Measurements from ENCODE around the gene LMAN1.

The LMAN1 gene

GRCh38 chr18:59359576-59359952 lies 499 bp upstream of the LMAN1 start:
- no peak for DNase-seq (ENCODE audit: low spot score)

- DNase-seq (ENCODE audit: low spot score): peak; percentile 21
Measured at GRCh38 chr18:59358414-59358711, 702 bp downstream of the LMAN1 start.

DNA sequence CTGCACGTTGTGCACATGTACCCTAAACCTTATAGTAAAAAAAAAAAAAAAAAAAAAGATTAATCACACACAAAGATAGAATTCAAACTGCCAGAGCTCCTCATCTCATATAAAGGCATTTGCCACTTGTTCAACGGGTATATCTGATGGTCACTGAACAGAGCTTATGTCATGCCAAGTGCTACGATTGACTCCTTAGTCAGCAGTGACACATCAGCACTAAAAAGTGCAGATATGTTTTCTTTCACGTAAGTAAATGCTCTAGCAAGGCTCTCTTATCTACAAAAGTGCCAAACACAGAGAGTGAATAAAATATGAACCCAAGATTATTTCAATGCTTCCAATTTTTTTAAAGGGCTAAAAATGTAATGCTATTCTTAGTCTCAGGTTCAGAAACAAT lies 1.1 kb downstream of the LMAN1 start:
- DNase-seq (ENCODE audit: low spot score): peak; percentile 54

DNA sequence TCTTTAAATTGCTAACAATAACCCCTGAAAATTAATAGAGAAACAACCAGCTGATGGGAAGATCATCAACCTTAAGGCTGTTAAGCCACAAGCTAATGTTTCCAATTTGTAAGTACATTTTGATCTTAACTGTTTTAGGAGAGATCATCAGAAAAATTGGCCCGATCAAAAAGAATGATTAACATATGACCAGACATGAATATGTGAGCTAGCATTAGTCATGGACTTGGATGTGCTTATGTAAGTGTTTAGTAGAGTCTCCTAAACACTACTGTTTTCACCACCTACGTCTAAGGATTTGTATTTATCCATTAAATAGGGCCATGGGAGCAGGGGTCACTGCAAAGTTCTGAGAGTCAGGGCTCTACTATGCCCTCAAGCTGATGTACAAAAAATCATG lies 4.3 kb downstream of the LMAN1 start:
- DNase-seq (ENCODE audit: low spot score): no peak

- DNase-seq (ENCODE audit: low spot score): no peak
Measured at GRCh38 chr18:59353079-59353680, 5.9 kb downstream of the LMAN1 start.

DNA sequence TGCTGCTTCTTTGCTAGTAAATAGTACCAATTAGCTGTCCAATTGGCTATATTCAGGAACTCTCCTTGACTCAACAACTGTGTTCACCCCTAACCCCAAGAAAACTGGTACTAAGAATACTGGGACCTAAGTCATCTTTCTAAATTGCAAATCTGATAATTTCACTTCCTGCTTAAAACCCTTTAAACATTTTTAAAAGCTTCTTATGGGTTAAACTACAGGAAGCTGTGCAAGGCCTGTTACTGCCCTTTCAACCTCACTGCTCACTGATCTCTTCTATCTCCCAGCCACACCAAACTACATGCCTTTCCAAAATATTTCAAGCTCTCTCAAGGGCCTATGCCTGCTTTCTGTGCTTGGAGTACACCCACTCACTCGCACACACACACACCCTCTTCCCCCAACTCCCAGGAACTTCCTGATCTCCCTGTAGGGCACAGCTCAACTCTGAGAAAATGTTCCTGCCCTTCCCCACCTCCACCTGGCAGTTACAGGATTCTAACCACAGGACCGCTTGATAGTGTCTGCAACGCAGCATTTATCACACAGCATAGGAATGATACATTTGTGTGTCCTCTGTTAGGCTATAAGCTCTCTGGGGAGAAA lies 6.7 kb downstream of the LMAN1 start:
- DNase-seq (ENCODE audit: low spot score): no peak

- DNase-seq (ENCODE audit: low spot score): no peak
Measured at GRCh38 chr18:59345556-59345955, 13.5 kb downstream of the LMAN1 start.

DNA sequence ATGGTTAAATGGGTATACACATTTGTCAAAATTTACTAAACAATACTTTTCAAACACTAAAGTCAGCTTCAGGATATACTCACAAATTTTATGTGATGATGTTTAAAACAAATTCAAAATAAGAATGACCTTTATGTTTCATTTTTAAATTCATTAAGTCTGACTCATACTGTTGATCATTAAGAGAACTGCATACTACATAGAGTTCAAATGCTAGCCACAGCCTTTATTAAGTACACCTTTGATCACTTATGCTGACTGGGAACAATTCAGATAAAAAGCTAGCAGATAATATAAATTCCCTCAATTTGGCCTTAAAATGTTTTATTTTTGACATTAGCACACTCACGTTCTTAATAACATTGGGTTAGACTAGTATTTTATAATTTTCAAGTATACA lies 14.1 kb downstream of the LMAN1 start:
- DNase-seq (ENCODE audit: low spot score): no peak

DNA sequence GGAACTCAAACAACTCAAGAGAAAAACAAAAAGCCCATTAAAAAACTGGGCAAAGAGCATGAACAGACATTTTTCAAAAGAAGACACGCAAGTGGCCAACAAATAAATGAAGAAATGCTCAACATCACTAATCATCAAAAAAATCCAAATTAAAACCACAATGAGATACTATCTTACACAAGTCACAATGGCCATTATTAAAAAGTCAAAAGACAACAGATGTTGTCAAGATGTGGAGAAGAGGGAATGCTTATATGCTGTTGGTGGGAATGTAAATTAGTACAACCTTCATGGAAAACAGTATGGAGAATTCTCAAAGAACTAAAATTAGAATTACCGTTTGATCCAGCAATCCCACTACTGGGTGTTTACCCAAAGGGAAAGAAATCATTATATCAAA lies 15.1 kb downstream of the LMAN1 start:
- DNase-seq (ENCODE audit: low spot score): no peak

- DNase-seq (ENCODE audit: low spot score): no peak
Measured at GRCh38 chr18:59340817-59341216, 18.2 kb downstream of the LMAN1 start.

- no peak for DNase-seq (ENCODE audit: low spot score)
Measured at GRCh38 chr18:59340312-59340711, 18.8 kb downstream of the LMAN1 start.

- no peak for DNase-seq (ENCODE audit: low spot score)
Measured at GRCh38 chr18:59332986-59333385, 26.1 kb downstream of the LMAN1 start.

DNA sequence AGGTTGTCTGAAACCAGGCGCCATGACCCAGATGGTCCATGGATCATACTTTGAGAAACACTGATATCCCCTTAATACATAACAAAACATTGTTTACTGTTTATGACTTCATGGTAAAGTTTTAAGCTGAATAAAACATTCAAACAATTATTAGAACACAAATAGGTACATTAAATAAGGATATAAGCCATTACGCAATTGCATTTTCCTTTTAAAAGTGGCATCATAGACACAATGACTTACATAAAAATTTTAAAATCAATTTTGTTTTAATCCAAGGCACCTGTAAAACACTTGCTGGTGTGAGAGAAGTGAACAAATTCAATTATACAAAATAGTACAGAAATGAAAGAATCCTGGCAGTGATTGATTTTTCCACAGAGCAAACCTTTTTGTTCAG lies 30.4 kb downstream of the LMAN1 start:
- DNase-seq (ENCODE audit: low spot score): no peak

DNA sequence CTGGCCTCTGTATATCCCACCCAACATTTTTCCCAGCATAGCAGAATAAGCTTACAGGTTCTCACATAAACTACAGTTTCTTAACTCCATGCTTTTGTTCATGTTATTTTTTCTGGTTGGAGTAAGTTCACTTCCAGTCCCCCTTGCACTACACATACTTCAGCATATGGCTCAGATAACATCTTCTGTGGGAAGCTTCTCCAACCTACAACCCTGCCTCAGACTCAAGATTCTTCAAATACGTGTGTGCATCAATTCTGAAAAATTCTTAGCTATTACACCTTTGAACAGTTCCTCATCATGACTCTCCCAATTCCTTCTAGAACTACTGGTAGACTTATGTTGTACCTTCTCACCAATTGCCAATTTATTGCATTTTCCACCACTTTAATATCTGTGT lies 33.1 kb downstream of the LMAN1 start:
- no peak for DNase-seq (ENCODE audit: low spot score)

DNA sequence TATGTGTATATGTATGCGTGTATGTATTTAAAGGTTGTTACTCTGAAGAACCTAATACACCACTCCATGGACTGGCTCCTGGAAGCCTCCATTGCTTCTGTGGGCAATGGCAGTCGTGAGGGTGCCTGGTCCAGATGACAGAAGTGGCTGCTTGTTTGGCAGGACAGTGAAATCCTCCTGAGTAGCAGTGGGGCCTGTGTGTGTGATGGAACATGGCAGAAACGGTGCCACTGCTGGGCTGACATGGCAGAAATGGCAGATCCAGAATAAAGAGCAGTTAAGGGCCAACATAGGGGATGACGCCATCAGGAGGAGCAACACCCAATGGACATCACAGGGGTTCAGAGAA lies 34.5 kb downstream of the LMAN1 start:
- no peak for DNase-seq (ENCODE audit: low spot score)

DNA sequence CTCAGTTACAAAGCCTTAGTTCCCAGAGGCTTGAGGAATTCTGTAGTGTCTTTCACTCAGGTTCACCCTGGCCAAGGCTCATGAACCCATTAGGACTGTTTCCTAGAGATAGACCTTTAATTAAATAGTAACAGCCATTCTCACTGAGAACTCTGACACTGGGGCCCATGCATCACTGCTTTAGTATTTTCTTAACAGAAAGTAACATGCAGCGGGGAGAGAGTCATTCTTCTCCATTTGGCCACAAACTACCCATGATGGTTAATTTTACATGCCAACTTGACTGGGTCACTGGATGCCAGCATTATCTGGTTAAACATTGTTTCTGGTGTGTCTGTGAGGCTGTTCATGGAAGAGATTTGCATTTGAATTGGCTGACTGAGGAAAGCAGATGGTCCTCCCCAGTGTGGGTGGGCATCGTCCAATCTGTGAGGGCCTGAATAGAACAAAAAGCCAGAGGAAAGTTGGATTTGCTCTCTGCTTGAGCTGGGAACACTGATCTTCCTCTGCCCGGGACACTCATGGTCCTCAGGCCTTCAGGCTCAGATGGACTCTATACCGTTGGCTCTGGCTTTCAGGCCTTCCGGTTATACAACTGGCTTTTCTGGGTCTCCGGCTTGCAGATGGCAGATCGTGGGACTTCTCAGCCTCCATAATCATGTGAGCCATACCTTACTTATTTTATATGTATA lies 35.0 kb downstream of the LMAN1 start:
- DNase-seq (ENCODE audit: low spot score): no peak

DNA sequence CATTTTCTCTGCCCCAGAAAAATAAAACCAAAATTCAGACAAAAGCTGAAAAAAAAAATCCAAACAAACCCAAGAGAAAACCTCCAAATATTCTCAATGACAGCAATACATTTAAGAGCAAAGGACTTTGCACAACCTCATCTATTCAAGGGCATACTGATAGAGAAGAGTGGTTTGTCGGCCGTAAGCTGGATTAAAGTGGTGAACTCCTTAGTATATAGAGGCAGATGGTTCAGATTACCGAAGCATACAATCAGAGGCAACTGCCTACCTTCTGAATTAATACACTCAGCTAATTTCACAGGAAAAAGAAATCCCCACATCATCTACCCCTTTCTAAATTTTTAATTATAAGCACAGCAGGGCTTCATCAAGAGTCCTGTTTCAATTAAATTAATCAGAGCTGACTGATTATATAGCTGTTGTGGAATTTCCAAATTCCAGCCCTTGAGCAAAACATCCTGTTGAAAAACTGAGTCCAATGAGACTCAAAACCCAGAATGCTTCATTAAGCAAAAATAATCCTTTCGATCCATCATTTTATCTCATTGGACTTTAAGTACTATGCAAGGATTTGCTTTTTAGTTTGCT lies 40.5 kb downstream of the LMAN1 start, which contains the start of gene CPLX4:
TSS of gene CPLX4 (minus strand) at position 190 of the 591 bp plus-strand sequence. CDS start at position 3, 187 bp downstream.
- DNase-seq (ENCODE audit: low spot score): no peak

DNA sequence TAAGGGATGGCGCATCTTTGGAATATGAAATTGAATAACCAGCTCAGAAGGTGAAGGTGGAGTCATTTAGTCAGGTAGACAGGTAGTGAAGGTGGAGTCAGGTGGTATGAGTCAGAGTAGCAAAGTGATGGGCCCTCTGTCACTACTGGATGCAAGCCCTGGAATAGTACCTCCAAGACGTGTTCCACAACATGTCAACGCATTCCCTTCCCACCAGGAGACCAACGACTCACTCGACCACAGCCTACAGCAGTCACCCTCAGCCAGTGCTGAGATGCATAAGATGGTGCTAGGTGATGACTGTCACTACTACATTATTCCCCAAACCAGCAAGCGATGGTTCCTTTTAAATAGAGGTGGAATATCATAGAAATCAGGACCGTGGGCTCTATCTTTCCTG lies 47.4 kb downstream of the LMAN1 start:
- DNase-seq (ENCODE audit: low spot score): no peak

DNA sequence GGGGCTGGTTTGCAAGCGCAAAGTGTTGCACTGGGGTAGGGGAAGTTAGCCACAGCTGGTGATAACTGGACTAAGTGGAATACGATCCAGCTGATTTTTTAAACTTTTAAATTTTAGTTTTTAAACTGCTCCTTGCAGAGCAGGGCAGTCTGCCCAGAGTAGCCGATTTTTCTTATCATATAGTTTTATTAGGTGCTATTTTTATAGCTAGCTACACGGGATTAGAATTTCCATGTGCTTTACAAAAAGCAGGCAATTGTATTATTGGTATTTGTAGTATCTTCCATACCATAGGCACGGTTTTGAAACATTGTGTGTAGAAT lies 50.2 kb downstream of the LMAN1 start:
- DNase-seq (ENCODE audit: low spot score): no peak

DNA sequence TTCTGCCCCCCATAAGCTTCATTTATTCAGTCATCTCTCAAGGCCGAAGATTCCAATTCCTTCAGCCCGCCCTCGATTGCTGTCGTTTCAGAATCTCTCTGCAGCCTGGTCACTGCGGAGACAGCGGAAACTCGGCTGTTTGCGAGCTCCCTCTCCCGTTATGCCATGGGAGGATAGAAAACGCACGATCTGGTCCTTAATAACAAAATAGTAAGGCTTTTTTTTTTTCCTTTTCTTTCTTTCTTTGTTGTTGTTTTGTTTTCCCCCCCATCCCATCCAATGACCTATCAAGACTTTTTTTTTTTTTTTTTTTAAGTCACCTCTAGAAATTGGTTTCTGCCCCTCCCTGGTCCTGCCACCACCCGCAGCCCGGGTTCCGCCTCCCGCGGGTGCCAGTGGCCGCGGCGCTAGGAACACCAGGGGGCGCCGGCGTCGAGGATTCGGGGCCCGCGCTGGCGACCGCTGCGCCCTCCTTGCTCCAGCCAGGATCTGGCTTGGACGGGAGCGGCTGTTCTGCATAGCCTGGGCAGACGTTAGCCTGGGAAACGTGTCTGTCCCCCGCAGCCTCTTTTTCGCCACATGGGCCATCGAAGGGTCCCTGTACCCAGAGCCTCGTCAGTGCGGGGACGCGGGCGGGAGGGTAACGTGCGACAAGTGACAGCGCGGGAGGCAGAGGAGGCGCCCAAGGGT lies 50.7 kb downstream of the LMAN1 start:
- DNase-seq (ENCODE audit: low spot score): peak; percentile 71

- no peak for DNase-seq (ENCODE audit: low spot score)
Measured at GRCh38 chr18:59306640-59307039, 52.4 kb downstream of the LMAN1 start.

GRCh38 chr18:59305295-59305694 lies 53.8 kb downstream of the LMAN1 start:
- no peak for DNase-seq (ENCODE audit: low spot score)

GRCh38 chr18:59303656-59304195 lies 55.3 kb downstream of the LMAN1 start:
- no peak for DNase-seq (ENCODE audit: low spot score)
